HG02973 (cell line): Measurements from ENCODE around the gene FGD4.

ENCODE experiments used
- ATAC-seq: cut with Tn5 transposase; IDR thresholded peaks from one replicate; pipeline ENCODE4 v1.9.1; 2021; ENCODE audit warnings: moderate library complexity; ENCODE audit not compliant: unreplicated experiment

Gene FGD4

GRCh38 chr12:32666018-32666417 is 266.7 kb downstream of the FGD4 start:
- no peak for ATAC-seq

GRCh38 chr12:32669584-32669983 is 270.2 kb downstream of the FGD4 start:
- ATAC-seq, result no peak

GRCh38 chr12:32671930-32672780 is 272.8 kb downstream of the FGD4 start:
- no peak for ATAC-seq

GRCh38 chr12:32679091-32679919 is 279.9 kb downstream of the FGD4 start, which contains the start of gene DNM1L:
TSS of gene DNM1L (plus strand) at chr12:32679301. CDS start at chr12:32679364, 63 bp downstream.
- peak; percentile 94 for ATAC-seq

- ATAC-seq, result no peak
These were observed 280.5 kb downstream of the FGD4 start for GRCh38 chr12:32679920-32680237.

- no peak for ATAC-seq
These were observed 281.4 kb downstream of the FGD4 start for GRCh38 chr12:32680787-32681186.

GRCh38 chr12:32681272-32681671 is 281.9 kb downstream of the FGD4 start:
- no peak for ATAC-seq

GRCh38 chr12:32686340-32686739 is 287.0 kb downstream of the FGD4 start:
- ATAC-seq, result no peak

GRCh38 chr12:32688786-32689185 is 289.4 kb downstream of the FGD4 start:
- ATAC-seq, result no peak

- no peak for ATAC-seq
These were observed 291.6 kb downstream of the FGD4 start for GRCh38 chr12:32690927-32691326.

- no peak for ATAC-seq
These were observed 293.0 kb downstream of the FGD4 start for GRCh38 chr12:32692358-32692757.

GRCh38 chr12:32693036-32693435 is 293.7 kb downstream of the FGD4 start:
- ATAC-seq, result no peak
